Left lung (tissue), 10 donors: ENCODE results near the gene NPM1. TPM values are rescaled to one million over a fixed set of nuclear protein-coding genes. Genes with fewer than 3 reads are reported as not detected.
"Not testable (repeated sequence)": the region's sequence is repeated elsewhere in the genome, so short reads cannot be mapped to it uniquely, and the experiment has no call there.

Experiments used
- ATAC-seq: fragments of 200-7000 bp; cut with Tn5 transposase; one replicate; pipeline ENCODE4 v1.9.1; 2020; ENCODE audit warnings: moderate library complexity
- DNase-seq, 4 donors: peaks; one replicate each; pipeline ENCODE4 v3.0.0-alpha.2; 2013 to 2020
- H3K27ac ChIP-seq, 2 donors: fragments of 200-600 bp; sonication (generic) in 1 of 2; one replicate each; pipeline versions ENCODE4 v1.5.0 to v1.8.0; 2020 to 2021
- H3K27me3 ChIP-seq, 2 donors: fragments of 200-600 bp; sonication (generic) in 1 of 2; one replicate each; pipeline versions ENCODE4 v1.5.0 to v1.8.0; 2020 to 2021
- H3K36me3 ChIP-seq, 2 donors: fragments of 200-600 bp; sonication (generic) in 1 of 2; one replicate each; pipeline versions ENCODE4 v1.5.0 to v1.8.0; 2020 to 2021
- H3K4me1 ChIP-seq, 2 donors: fragments of 200-600 bp; one replicate each; pipeline ENCODE4 v1.8.0; 2021
- H3K4me3 ChIP-seq, 2 donors: fragments of 200-600 bp; sonication (generic) in 1 of 2; one replicate each; pipeline versions ENCODE4 v1.5.0 to v1.8.0; 2020 to 2021; ENCODE audit warnings: mild to moderate bottlenecking in 1 of 2
- H3K9me3 ChIP-seq, 2 donors: fragments of 200-600 bp; sonication (generic) in 1 of 2; one replicate each; pipeline versions ENCODE4 v1.5.0 to v1.8.0; 2020 to 2021
- CTCF ChIP-seq, 2 donors: fragments of 200-600 bp; sonication (generic) in 1 of 2; IDR thresholded peaks; one replicate each; pipeline versions ENCODE4 v1.5.0 to v1.8.0; 2021; ENCODE audit warnings: antibody characterized with exemption in 2 of 2
- intact Hi-C, 2 donors: fragments of 100-400 bp; cut with DNase I; formaldehyde crosslinking; loops; one replicate each; pipeline versions ENCODE4 v1.11.2 to v1.14.2; 2022
- polyA plus RNA-seq, 6 donors: library from polyadenylated mRNA; unstranded; fragments of 120-200 nt; gene quantifications; one replicate each; pipeline ENCODE4 v1.2.1, GENCODE V29; 2013; ENCODE audit not compliant: insufficient read length in 6 of 6
- total RNA-seq, 2 donors: library from RNA; stranded (reverse); fragmentation: NEBNext Ultra II Directional; extraction: Animal tissue kit (Norgen Biotek cat#: 25700); gene quantifications; one replicate each; pipeline ENCODE4 v1.2.1, GENCODE V29; 2021
- donor health status: DM: no; HTN: yes; CAD: no.
- donor health status: DM: no; HTN: no; CAD: no.

The NPM1 gene
- total and polyA plus RNA-seq, 8 donors = 580 to 2,178 (median 1,976) TPM

GRCh38 chr5:171342362-171343111 is 45.1 kb upstream of the NPM1 start:
- Histone ChIP-seq H3K36me3 (no peaks in the 10 kb centered on the region), H3K27ac (no peak overlapping the region), H3K4me3 (no peak overlapping the region), H3K9me3 (no peaks in the 10 kb centered on the region), H3K4me1 (no peaks in the 10 kb centered on the region), H3K27me3 (peaks cover 2 to 56% of the 10 kb centered on the region in 2 donors)
- TF ChIP-seq CTCF (IDR thresholded peaks at IDR 0.05) = peak; percentile 40 to 54
- peak in 2 of 4 donors; percentile 53 to 63 for DNase-seq
- intact Hi-C loops = no loop called here
- peak; percentile 91 for ATAC-seq

- H3K36me3 ChIP-seq = no peaks in the 10 kb centered on the region
Observed at GRCh38 chr5:171344936-171345608, 42.6 kb upstream of the NPM1 start.

GRCh38 chr5:171351536-171352073 is 36.0 kb upstream of the NPM1 start:
- Histone ChIP-seq H3K27ac (no peak overlapping the region), H3K9me3 (no peaks in the 10 kb centered on the region), H3K4me3 (no peak overlapping the region), H3K27me3 (no peaks in the 10 kb centered on the region), H3K4me1 (no peaks in the 10 kb centered on the region), H3K36me3 (no peaks in the 10 kb centered on the region)
- intact Hi-C loops = no loop called here
- no peak for TF ChIP-seq CTCF (IDR thresholded peaks at IDR 0.05)
- DNase-seq (no peak), ATAC-seq (no peak)

More at GRCh38 chr5:171344936-171345608, 42.6 kb upstream of the NPM1 start:
- ATAC-seq = no peak
- intact Hi-C loops = no loop called here
- H3K4me1 ChIP-seq = no peaks in the 10 kb centered on the region
- peaks cover 0 to 33% of the 10 kb centered on the region in 2 donors for H3K27me3 ChIP-seq
- no peak for TF ChIP-seq CTCF (IDR thresholded peaks at IDR 0.05)
- DNase-seq = no peak
- H3K27ac ChIP-seq = no peak overlapping the region
- H3K9me3 ChIP-seq = no peaks in the 10 kb centered on the region
- H3K4me3 ChIP-seq = no peak overlapping the region

- Histone ChIP-seq H3K9me3 (no peaks in the 10 kb centered on the region), H3K4me1 (no peaks in the 10 kb centered on the region), H3K4me3 (no peak overlapping the region), H3K27me3 (no peaks in the 10 kb centered on the region), H3K36me3 (no peaks in the 10 kb centered on the region), H3K27ac (no peak overlapping the region)
- intact Hi-C loops = no loop called here
- ATAC-seq (no peak), DNase-seq (no peak)
- TF ChIP-seq CTCF (IDR thresholded peaks at IDR 0.05) = no peak
Observed at GRCh38 chr5:171355302-171355724, 32.3 kb upstream of the NPM1 start.

GRCh38 chr5:171357843-171358242 is 29.8 kb upstream of the NPM1 start:
- TF ChIP-seq CTCF (IDR thresholded peaks at IDR 0.05) = no peak
- no peak for ATAC-seq
- no peaks in the 10 kb centered on the region for H3K27me3 ChIP-seq
- H3K4me1 ChIP-seq = no peaks in the 10 kb centered on the region
- H3K4me3 ChIP-seq = no peak overlapping the region
- intact Hi-C loops = no loop called here
- no peak overlapping the region for H3K27ac ChIP-seq
- H3K36me3 ChIP-seq = no peaks in the 10 kb centered on the region
- DNase-seq = no peak
- H3K9me3 ChIP-seq = no peaks in the 10 kb centered on the region

GRCh38 chr5:171361151-171361550 is 26.5 kb upstream of the NPM1 start:
- intact Hi-C loops = not testable (repeated sequence)

GRCh38 chr5:171363249-171363648 is 24.4 kb upstream of the NPM1 start:
- not testable (repeated sequence) for ATAC-seq

More at GRCh38 chr5:171361151-171361550, 26.5 kb upstream of the NPM1 start:
- not testable (repeated sequence) for H3K27ac ChIP-seq, H3K36me3 ChIP-seq, ATAC-seq, H3K4me3 ChIP-seq, H3K9me3 ChIP-seq, H3K4me1 ChIP-seq, DNase-seq
- peaks cover 0 to 13% of the 10 kb centered on the region in 2 donors for H3K27me3 ChIP-seq

More at GRCh38 chr5:171363249-171363648, 24.4 kb upstream of the NPM1 start:
- DNase-seq, intact Hi-C loops, H3K27ac ChIP-seq, H3K4me3 ChIP-seq, H3K9me3 ChIP-seq, H3K4me1 ChIP-seq, H3K36me3 ChIP-seq: not testable (repeated sequence)
- H3K27me3 ChIP-seq = peaks cover 0 to 23% of the 10 kb centered on the region in 2 donors
